ENCODE results near the gene SCN11A.

The SCN11A gene

DNA sequence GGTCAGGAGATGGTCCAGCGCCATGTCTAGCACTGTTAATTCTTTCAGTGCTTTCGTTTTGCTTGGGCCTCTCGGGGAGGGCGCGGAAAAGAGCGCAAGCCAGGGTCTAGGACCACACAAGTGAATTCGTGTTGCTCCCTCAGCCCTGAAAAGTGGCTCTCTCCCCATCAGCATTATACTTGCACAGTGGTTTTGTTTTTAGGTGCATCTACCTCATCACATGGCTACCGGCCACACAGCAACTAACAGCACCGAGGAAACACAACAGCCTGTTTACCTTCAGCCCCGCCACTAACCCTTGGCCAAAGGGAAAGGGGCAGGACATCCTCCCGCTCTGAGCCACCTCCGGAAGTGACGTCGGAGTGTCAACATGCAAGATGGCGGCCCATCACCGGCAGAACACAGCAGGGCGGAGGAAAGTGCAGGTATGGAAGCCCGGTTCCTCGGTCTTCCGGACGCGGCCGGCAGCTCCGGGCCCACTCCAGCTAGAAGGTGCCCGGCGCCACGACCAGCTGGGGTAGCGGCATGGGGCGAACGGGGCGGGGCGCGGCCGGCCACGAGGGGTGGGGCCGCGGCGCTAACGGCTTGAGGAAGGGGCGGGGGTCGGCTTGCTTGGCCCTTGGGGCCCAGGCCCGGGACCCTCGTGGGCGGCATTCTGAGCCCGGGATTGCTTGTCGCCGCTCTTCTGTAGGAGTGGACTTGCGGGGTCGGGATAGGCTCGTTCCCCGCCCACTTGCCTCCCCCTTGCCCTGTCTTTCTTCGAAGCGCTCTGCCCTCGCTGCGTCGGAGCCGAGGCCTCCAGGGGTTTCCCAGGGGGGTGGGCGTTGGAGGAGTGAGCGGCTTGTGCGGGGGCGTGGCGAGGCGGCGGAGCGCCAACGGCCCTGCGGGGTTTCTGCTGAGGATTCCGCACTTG is at the start of gene SCN11A, which contains the start of gene WDR48:
TSS of gene SCN11A (minus strand) at position 296 of the 913 bp plus-strand sequence. CDS start 101,582 bp downstream, outside the sequence.
TSS of gene WDR48 (plus strand) at position 368 of the 913 bp plus-strand sequence. CDS start at position 378, 10 bp downstream.
- H3K27ac Mint-ChIP-seq: peak within 1 kb of the TSS; percentile 99
- H3K4me3 Mint-ChIP-seq: peak within 1 kb of the TSS; percentile 92 to 96 (median 94)
- H3K9me3 Mint-ChIP-seq: no peaks in the 10 kb centered on the region
- peaks cover 31% of the 10 kb centered on the region for H3K4me1 Mint-ChIP-seq
- H3K27me3 Mint-ChIP-seq (ENCODE audit: low read depth): no peaks in the 10 kb centered on the region
- TF ChIP-seq, protein P1, sequence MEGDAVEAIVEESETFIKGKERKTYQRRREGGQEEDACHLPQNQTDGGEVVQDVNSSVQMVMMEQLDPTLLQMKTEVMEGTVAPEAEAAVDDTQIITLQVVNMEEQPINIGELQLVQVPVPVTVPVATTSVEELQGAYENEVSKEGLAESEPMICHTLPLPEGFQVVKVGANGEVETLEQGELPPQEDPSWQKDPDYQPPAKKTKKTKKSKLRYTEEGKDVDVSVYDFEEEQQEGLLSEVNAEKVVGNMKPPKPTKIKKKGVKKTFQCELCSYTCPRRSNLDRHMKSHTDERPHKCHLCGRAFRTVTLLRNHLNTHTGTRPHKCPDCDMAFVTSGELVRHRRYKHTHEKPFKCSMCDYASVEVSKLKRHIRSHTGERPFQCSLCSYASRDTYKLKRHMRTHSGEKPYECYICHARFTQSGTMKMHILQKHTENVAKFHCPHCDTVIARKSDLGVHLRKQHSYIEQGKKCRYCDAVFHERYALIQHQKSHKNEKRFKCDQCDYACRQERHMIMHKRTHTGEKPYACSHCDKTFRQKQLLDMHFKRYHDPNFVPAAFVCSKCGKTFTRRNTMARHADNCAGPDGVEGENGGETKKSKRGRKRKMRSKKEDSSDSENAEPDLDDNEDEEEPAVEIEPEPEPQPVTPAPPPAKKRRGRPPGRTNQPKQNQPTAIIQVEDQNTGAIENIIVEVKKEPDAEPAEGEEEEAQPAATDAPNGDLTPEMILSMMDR (IDR thresholded peaks at IDR 0.05; ENCODE audit: unreplicated experiment in 3 of 3): no peak
- peaks cover 4% of the 10 kb centered on the region for H3K36me3 Mint-ChIP-seq (ENCODE audit: low read depth)

DNA sequence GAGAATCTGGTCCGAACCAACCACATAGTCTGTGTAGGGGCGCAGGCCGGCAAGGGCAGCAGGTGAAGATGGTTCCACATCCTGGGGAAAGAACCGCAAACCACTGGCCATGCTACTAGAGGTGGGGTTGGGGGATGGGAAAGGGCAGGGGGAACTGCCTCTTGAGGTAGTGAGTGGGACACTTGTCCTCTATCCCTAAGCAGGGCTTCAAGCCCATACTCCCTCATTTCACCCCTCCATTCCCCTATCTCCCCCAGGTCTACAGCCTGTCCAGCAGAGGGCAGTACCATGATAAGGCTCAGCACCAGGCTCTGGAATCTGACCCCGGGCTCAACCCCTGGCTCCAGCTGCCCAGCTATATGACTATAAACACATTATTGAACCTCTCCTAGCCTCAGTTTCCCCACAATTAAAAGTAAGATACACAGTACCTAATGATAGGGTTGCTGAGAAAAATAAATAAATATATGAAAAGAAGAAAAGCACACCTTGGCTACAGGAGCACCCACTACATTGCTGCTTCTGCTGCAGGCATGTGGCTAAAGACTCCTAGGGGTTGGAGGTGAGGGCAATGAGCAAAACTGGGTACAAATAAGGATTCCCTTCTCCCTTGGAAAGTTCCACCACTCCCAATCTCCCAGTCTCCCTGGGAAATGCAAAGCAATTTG is 49.4 kb upstream of the SCN11A start:
- Mint-ChIP-seq H3K36me3 (ENCODE audit: low read depth) (peaks cover 17% of the 10 kb centered on the region), H3K4me3 (no peak overlapping the region), H3K27ac (no peak overlapping the region), H3K4me1 (peaks cover 40% of the 10 kb centered on the region), H3K27me3 (ENCODE audit: low read depth) (no peaks in the 10 kb centered on the region), H3K9me3 (no peaks in the 10 kb centered on the region)
- TF ChIP-seq, protein P1 (IDR thresholded peaks at IDR 0.05; ENCODE audit: unreplicated experiment in 3 of 3): peak; percentile 26 to 53 (median 41)

DNA sequence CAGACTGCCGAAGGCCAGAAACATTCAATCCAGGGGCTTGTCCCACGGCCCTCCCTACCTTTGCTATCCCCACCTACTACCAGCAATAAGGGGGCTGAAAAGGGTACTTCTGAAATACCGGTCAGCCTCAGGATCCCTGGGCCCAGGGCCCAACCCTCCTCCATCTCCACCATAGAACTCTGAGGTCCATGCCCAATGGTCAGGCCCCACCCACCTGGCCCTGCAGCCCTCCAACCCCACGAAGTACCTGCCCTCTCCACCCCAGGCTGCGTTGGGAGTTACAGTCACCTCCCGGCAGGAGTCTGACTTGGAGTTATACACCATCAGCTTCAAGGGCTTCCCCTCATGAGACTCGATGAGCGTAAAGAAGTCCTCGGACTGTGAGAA is 48.7 kb upstream of the SCN11A start:
- Mint-ChIP-seq H3K9me3 (no peaks in the 10 kb centered on the region), H3K27me3 (ENCODE audit: low read depth) (no peaks in the 10 kb centered on the region), H3K27ac (no peak overlapping the region), H3K4me3 (no peak overlapping the region), H3K4me1 (peaks cover 40% of the 10 kb centered on the region), H3K36me3 (ENCODE audit: low read depth) (peaks cover 21% of the 10 kb centered on the region)
- TF ChIP-seq, protein P1 (IDR thresholded peaks at IDR 0.05; ENCODE audit: unreplicated experiment in 3 of 3): no peak

DNA sequence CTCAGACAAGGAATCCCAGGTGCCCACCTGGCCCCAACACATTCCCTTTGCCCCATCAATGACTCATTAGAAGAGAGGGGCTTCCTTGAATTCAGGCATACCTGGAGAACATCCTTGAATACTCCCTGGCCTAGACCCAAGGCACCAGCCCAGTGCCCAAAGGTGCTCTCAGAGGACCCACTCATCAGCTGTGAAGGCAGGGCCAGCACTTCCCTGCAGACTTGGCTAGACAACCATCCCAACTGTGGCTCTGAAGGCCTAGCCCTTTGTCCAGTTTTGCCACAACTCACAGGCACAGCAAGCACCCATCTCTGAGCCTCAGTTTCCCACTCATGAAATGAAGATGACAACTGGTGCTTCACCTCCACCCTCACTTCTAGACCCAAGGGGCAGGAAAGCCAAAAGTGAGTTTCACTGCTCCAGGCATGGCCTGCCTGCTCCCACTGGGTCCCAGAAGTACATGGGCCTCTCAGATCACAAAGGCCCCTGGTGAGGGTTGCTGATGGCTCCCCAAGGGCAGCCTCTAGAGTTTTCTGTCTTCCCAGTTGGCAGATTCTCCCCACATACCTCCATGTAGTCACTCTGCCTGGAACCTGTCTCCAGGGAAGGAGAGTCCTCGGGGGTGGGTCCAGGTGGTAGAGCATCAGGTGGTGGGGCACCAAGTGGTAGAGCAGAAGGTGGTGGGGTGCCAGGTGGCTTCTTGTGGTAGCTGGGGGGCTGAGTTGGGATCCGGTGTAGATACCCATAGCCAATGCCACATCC is 48.2 kb upstream of the SCN11A start:
- H3K4me1 Mint-ChIP-seq: peaks cover 40% of the 10 kb centered on the region
- no peak overlapping the region for H3K4me3 Mint-ChIP-seq
- TF ChIP-seq, protein P1 (IDR thresholded peaks at IDR 0.05; ENCODE audit: unreplicated experiment in 3 of 3): no peak
- H3K27ac Mint-ChIP-seq: no peak overlapping the region
- H3K9me3 Mint-ChIP-seq: no peaks in the 10 kb centered on the region
- H3K27me3 Mint-ChIP-seq (ENCODE audit: low read depth): no peaks in the 10 kb centered on the region
- peaks cover 24% of the 10 kb centered on the region for H3K36me3 Mint-ChIP-seq (ENCODE audit: low read depth)

DNA sequence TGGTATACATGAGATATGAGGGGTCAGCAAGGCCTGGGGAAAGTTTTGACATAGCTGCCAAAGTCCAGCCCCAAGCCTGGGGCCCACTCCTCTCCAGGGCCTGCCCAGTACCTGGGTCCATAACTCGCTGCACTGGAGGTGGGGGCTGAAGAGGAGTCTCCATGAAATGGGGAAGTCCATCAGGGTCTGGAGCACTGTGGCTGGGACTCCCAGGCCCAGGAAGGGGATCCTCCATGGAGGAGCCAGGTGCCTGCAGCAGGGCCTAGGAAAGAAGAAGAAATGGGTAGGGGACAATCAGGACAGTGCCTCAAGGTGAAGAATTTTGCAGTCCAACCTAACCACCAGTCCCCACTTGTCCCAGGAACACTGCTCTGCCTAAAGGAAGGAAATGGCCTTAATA is 47.5 kb upstream of the SCN11A start:
- TF ChIP-seq, protein P1 (IDR thresholded peaks at IDR 0.05; ENCODE audit: unreplicated experiment in 3 of 3): no peak

More for the DNA sequence above, 47.5 kb upstream of the SCN11A start:
- Mint-ChIP-seq H3K27me3 (ENCODE audit: low read depth) (no peaks in the 10 kb centered on the region), H3K4me1 (peaks cover 42% of the 10 kb centered on the region), H3K4me3 (no peak overlapping the region), H3K9me3 (no peaks in the 10 kb centered on the region), H3K27ac (no peak overlapping the region), H3K36me3 (ENCODE audit: low read depth) (peaks cover 29% of the 10 kb centered on the region)
